Breast epithelium (tissue), 3 donors: Measurements from ENCODE around the gene FAF1.

Experiments used
- POLR2A ChIP-seq: fragments of 450-650 bp; IDR thresholded peaks from one replicate; pipeline ENCODE4 v1.6.1; 2016; ENCODE audit warnings: antibody characterized with exemption, mild to moderate bottlenecking, moderate library complexity
- POLR2AphosphoS5 ChIP-seq, 3 donors: sonication (generic); formaldehyde crosslinking; IDR thresholded peaks; one replicate each; pipeline ENCODE4 v1.6.1; 2017; ENCODE audit warnings: antibody characterized with exemption in 3 of 3
- TF ChIP-seq, protein P1 (sequence below), 3 donors: fragments of 450-650 bp; IDR thresholded peaks; one replicate each; pipeline ENCODE4 v1.5.1; 2016 to 2017; ENCODE audit warnings: antibody characterized with exemption in 3 of 3, mild to moderate bottlenecking in 3 of 3, moderate library complexity in 3 of 3

DNA sequence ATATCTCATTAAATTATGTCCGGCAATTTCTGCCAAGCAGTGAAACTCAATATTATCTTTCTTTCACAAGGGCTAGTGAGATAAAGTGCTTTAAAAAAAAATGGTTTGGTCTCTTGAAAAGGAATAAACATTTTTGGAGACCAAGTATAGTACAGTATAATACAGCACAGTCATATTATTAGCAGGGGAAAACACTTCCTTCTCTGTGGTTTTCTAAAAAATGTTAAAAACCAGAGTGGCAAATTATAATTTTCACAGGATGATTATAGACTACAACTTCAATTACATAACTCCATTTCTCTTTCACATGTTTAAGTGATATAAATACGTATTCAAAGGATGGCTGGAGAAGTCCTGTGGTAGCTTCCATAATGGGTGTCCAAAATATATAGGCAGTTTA is 366.6 kb downstream of the FAF1 start:
- TF ChIP-seq, protein P1, sequence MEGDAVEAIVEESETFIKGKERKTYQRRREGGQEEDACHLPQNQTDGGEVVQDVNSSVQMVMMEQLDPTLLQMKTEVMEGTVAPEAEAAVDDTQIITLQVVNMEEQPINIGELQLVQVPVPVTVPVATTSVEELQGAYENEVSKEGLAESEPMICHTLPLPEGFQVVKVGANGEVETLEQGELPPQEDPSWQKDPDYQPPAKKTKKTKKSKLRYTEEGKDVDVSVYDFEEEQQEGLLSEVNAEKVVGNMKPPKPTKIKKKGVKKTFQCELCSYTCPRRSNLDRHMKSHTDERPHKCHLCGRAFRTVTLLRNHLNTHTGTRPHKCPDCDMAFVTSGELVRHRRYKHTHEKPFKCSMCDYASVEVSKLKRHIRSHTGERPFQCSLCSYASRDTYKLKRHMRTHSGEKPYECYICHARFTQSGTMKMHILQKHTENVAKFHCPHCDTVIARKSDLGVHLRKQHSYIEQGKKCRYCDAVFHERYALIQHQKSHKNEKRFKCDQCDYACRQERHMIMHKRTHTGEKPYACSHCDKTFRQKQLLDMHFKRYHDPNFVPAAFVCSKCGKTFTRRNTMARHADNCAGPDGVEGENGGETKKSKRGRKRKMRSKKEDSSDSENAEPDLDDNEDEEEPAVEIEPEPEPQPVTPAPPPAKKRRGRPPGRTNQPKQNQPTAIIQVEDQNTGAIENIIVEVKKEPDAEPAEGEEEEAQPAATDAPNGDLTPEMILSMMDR (IDR thresholded peaks at IDR 0.05): no peak
- TF ChIP-seq POLR2A (no peak), POLR2AphosphoS5 (IDR thresholded peaks at IDR 0.05) (no peak)
